HG03575 (cell line): ENCODE measurements around the gene ZNF827.

Experiments used
- ATAC-seq: cut with Tn5 transposase; IDR thresholded peaks from one replicate; pipeline ENCODE4 v1.9.1; 2021; ENCODE audit not compliant: unreplicated experiment, insufficient number of reproducible peaks, low FRiP score; ENCODE audit errors: extremely low read depth

ZNF827 gene

DNA sequence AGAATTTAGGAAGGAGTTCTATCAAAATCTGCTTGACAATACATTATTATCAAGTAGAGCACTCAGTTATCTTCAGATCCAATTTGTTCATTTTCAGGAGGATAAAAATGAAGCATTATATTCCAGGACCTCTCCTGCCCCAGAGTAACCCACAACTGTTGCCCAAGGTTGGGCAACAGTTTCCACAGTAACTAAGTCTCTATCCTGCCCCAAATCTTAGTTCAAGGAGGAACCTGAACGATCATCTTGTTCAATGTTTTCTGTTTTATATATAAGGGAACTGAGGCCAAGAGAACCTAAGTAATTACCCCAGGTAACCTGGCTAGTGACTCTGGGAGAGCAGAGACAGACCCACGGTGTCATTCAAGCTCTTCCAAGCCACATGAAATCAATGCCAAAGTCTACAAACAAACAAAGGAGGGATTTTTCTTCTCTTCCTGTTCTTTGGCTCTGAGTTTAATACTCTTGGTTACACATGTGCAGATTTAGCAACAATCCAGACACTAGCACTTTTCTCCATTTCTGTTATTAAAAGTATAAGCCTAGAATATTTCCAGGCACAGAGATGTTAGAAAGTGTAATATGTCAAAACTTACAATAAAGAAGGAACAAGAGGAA, 153.1 kb downstream of the ZNF827 start:
- ATAC-seq: no peak

- ATAC-seq: no peak
Measured at GRCh38 chr4:145784036-145784435, 154.6 kb downstream of the ZNF827 start.

DNA sequence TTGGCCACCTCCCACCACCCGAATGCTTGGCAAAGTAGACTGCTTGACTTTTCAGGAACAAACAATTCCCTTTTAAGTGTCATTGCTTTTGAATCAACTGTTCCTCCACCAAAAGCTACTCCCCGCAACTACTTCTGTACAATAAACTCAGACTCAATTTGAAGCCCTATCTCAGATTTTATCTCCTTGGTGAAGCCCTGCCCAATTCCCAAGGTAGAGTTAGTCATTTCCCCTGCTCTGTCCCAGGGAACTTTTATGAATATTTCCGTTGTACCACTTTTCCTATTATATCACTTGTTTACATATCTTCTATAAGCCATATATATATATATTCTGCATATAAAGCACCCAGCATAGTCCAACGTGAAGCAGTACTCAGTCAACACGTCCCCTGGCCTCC, 155.9 kb downstream of the ZNF827 start:
- no peak for ATAC-seq

GRCh38 chr4:145781351-145781750, 157.3 kb downstream of the ZNF827 start:
- ATAC-seq: no peak

DNA sequence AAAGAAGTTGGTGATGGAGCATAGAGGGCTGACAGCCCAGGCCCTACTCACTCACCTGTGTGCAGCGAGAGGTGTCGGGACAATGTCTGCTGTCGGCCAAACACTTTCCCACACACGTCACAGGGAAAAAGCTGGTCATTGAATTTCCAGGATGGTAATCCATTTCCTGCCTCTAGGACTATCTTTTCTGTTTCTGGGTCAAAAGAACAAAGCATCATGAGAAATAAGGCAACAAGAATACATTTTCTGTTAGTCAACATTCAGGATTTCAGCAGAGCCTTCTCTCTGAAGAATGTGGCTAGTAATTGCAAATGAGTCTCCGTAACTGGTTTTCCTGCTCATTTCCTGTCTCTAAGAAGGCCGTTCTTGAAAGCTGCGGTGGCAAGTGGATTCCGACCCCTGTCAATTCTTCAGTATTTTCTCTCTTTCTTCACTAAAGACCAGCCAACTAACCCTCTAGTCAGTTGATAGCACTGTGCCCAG, 159.3 kb downstream of the ZNF827 start:
- no peak for ATAC-seq

DNA sequence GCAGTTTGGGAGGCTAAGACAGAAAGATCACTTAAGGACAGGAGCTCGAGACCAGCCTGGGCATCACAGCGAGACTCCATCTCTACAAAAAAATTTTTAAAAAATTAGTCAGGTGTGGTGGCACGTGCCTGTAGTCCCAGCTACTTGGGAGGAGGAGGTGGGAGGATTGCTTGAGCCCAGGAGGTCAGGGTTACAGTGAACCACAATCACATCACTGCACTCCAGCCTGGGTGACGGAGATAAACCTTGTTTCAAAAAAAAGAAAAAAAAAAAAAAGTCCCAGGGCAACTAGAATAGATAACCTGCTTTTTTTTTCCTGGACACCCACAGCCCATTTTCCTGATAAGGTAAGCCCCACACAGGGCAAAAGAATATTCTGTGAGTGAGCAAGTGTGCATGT, 162.4 kb downstream of the ZNF827 start:
- no peak for ATAC-seq

GRCh38 chr4:145775406-145775805, 163.2 kb downstream of the ZNF827 start:
- no peak for ATAC-seq

DNA sequence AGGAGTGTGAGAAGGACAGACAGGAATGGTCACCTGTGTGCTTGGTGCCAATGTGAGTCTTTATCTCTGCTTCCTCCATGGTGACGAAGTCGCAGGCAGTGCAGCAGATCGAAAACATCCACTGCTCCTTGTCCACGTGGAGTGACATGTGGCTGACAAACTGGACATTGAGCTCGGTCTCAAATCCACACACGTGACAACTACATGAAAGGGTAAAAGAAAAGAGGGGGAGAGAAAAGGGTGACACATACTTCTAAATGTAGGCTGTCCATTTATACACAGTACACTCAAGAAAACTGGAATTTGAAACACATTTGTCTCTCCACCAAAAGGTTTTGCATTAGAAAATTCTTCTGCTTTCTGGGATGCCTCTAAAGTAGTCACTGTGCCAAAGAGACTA, 164.2 kb downstream of the ZNF827 start:
- ATAC-seq: no peak

GRCh38 chr4:145773581-145774234, 164.9 kb downstream of the ZNF827 start:
- ATAC-seq: peak; percentile 89

GRCh38 chr4:145772347-145772746, 166.3 kb downstream of the ZNF827 start:
- ATAC-seq: no peak

GRCh38 chr4:145770124-145770523, 168.5 kb downstream of the ZNF827 start:
- ATAC-seq: no peak

- no peak for ATAC-seq
Measured at GRCh38 chr4:145769450-145770037, 169.1 kb downstream of the ZNF827 start.

DNA sequence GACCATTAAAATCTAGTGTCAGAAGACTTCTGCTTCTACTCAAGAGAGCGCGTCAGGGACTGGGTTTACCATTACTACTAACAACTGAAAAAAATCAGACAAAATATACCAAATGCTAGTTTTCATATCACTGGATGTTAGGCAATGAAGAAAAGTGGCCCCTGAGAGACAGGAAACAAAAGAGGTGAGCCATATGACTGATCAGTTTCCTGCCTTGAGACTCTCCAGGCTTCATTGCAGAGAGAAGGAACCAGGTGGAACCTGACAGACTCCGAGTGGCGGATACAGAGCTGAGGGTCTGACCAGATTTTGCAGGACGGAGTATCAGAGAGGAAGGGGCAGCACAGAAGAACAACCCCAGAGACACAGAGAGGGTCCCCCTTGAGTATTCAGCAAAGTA, 172.3 kb downstream of the ZNF827 start:
- no peak for ATAC-seq

DNA sequence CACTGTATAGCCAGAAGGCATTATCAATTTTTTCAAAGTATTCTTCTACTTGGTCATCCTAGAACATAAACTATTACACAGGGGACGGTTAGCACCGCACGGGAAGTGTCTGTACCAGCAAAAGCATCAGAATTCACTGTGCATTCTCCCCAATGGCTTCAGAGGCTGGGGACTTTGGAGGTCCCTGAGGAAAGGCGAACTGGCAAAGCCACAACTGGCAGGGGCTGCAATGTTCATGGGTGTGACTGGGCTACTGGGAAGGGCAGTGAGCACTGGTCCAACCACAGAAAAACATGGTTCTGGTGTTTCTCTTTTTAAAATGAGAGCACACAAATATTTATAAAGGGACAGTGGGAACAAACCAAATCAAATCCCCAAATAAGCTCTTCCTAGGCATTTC, 175.2 kb downstream of the ZNF827 start:
- ATAC-seq: no peak

DNA sequence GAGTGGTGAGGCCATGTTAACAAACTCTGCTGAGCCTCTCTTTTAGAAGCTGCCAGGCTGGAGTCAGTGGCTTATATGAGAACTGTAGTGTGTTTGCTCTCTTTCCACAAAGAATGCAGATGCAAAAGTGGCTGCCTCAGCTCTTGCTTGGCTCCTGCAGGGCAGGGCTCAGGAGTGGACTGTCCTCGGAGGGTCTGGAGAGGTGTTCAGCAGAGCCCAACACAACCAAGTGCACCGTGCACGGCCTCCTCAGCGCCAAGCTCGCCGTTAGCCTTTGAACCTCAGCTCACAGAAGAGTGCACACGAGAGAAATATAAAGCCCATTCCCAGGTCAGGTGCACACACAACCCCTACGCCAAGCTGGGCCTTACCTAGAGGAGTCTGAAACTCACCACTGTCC, 175.9 kb downstream of the ZNF827 start:
- ATAC-seq: no peak

DNA sequence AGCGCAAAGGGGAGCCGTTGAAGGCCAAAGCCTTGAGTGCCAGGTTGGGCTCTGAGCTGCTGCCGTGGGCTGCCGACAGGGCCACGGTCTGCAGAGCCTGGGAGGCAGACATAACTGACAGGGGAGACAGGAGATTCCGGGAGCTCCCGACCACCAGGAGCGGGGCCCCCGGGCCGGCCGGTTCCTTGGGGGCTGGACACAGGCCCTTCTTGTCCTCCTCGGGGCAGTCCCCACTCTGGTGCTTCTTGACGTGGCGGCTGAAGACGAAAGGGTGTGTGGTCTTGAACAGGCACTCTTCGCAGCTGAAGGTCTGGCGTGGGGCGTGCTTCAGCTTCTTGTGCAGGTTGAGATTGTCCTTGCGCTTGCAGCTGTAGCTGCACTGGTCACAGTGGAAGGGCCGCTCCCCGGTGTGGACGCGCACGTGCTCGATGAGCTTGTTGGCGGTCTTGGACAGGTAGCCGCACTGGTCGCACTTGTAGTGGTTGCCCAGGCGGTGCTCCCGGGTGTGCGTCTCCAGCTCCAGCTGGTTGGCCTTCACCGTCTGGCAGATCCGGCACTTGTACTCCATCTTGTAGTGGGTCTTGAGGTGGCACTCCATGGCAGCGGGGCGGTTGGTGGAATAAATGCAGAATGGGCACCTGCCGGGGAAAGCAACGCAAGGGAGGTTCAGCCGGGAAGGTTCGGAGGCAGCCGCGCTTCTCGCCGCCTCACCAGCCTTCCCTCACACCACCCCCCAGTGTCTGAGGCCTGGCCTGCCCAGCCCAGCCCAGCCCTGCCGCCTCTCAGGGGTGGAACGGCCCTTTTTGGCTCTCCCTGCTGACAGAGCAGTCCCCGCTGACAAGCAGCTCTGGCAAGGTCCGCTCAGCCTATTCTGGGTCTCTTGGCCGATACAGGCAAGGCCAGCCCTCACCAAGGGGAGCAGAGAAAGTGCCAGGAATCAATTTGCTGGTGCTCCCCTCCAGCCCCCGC, 177.4 kb downstream of the ZNF827 start:
- no peak for ATAC-seq

DNA sequence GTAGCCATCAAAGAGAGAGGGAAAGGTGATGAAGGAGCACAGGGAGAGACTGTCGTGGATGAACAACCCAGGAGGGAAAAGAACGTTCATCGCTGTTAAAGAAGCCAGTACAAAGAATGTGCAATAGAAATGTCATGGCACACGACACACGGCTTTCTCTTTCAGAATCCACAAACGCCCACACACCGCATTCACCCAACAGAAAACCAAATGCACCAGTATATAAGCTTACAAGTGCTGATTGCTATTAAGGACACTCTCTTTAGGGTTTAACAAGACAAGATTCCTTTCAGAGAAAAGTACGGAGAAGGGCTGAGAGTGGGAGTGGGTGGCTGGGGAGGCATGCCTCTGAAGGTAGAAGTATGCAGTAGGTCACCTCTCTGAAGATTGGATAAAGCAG, 178.4 kb downstream of the ZNF827 start:
- no peak for ATAC-seq

GRCh38 chr4:145757188-145757587, 181.4 kb downstream of the ZNF827 start:
- ATAC-seq: no peak

DNA sequence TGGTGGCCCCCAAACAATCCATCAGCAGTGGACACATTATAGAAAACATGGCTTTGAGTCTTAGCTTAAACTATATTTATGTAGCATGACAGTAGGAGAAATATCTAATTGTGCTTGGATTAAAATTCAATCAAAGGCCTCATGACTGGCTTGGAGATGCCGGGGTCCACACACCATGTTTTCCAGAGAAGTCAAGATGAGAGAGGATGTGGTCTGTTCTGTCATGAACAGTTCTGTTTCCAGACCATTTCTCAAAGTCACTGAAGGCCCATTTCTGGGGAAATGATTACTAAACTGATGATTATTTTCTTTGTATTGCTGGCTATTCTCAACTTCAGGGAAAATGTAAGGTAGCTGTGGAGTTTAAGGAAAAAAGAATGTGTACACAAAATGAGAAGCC, 182.4 kb downstream of the ZNF827 start:
- ATAC-seq: no peak
